Measurements from ENCODE around the gene FAF2.
"Not testable (repeated sequence)": the region's sequence is repeated elsewhere in the genome, so short reads cannot be mapped to it uniquely, and the experiment has no call there.

Gene FAF2

GRCh38 chr5:176458904-176459561 is 10.8 kb downstream of the FAF2 start:
- no peak for DNase-seq (ENCODE audit: low read depth in 1 of 2, low spot score in 1 of 2)

DNA sequence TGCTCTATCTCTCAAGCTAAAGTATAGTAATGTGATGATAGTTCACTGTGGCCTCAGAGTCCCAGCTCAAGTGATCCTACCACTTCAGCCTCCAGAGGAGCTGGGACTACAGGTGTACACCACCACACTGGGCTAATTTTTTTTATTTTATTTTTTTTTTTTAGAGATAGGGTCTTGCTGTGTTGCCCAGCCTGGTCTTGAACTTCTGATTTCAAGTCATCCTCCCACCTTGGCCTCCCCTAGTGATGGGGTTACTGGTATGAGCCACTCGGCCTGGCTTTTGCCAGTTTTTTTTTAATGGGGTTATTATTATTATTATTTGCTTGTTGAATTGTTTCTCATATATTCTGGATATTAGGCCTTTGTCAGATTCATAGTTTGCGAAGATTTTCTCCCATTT is 13.2 kb downstream of the FAF2 start:
- no peak for DNase-seq (ENCODE audit: low read depth in 1 of 2, low spot score in 1 of 2)

DNA sequence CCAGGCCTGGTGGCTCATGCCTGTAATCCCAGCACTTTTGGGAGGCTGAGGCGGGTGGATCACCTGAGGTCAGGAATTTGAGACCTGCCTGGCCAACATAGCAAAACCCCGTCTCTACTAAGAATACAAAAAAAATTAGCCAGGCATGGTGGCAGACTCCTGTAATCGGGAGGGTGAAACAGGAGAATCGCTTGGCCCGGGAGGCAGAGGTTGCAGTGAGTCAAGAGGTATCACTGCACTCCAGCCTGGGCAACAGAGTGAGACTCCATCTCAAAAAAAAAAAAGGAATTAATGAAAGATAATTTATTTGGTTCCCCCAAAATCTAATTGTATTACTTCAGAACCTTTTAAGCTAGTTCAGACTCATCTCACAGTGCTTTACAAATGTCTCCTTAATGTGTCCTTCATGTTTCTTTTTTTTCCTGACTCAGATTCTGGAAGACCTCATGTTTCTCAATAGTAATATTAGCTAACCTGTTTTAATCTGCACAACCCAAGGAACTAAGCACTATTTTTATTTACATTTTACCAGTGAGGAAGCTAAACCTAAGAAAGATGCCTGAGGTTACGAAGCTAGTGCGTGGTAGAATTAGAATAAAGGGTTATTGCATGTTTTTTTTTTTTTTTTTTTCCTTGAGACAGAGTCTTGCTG is 15.1 kb downstream of the FAF2 start:
- no peak for DNase-seq (ENCODE audit: low read depth in 1 of 2, low spot score in 1 of 2)

GRCh38 chr5:176466245-176466871 is 18.2 kb downstream of the FAF2 start:
- no peak for DNase-seq (ENCODE audit: low read depth in 1 of 2, low spot score in 1 of 2)

DNA sequence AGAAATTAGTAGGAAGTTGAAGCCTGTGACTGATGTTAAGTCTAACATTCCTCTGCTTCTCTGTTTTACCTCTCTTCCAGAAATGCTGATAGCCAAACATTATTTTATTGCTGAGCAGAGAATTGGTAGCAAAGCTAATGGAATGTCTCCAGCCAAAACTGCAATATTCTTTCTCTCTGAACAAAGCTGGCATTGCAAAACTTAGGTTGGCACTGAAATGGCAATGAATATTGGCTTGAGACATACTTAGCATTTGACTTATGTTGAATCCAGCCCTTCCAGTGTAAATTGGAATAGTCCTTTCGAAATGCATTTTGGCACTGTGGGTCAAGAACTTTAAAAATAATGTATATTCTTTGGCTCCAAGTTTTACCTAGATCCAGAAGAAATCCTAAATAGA is 21.1 kb downstream of the FAF2 start:
- DNase-seq (ENCODE audit: low read depth in 1 of 2, low spot score in 1 of 2), result no peak

GRCh38 chr5:176470539-176470938 is 22.4 kb downstream of the FAF2 start:
- DNase-seq (ENCODE audit: low read depth in 1 of 2, low spot score in 1 of 2), result no peak

GRCh38 chr5:176471098-176471497 is 22.9 kb downstream of the FAF2 start:
- no peak for DNase-seq (ENCODE audit: low read depth in 1 of 2, low spot score in 1 of 2)

- no peak for DNase-seq (ENCODE audit: low read depth in 1 of 2, low spot score in 1 of 2)
Measured at GRCh38 chr5:176473335-176474006, 25.3 kb downstream of the FAF2 start.

DNA sequence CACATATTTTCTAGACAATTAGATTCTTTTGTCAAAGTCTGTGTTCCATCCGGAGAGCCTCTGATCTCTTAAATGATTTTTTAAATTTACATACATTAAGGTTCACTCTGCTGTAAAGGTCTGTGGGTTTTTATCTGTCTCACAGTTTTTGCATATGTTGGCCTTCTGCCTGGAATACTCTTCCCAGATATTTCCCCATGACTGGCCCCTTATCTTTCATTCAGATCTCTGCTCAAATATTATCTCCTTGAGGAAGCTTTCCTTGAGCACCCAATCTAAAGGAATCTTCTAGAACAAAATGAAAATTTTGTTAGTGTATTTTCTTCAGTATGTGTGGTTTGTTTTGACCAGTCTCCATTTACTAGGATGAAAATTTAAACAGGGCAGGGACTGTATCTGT is 26.3 kb downstream of the FAF2 start:
- no peak for DNase-seq (ENCODE audit: low read depth in 1 of 2, low spot score in 1 of 2)

- DNase-seq (ENCODE audit: low read depth in 1 of 2, low spot score in 1 of 2), result no peak
Measured at GRCh38 chr5:176481711-176482110, 33.5 kb downstream of the FAF2 start.

GRCh38 chr5:176485176-176485575 is 37.0 kb downstream of the FAF2 start:
- DNase-seq (ENCODE audit: low read depth in 1 of 2, low spot score in 1 of 2), result no peak

DNA sequence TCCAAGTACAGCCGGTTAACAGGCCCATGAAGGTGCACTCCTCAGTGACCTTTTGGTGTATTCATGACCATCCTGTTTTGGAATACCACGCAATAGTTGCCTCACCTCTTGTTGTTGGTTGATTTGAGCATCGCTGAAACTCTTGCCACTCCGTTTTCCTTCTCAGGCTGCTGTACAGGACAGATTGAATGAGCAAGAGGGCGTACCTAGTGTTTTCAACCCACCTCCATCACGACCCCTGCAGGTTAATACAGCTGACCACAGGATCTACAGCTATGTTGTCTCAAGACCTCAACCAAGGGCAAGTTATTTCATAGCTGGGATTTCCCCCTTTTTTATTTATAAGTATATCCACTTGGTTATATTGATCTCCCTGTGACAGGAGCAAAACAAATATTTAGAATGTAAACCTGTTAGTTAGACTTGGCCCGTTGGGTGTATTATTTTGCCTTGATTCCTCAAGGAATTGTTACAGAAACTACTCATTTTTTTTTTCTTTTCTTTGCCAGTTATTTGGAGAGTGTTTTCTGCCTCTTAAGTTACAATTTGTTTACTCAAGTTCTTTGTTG is 38.1 kb downstream of the FAF2 start:
- no peak for DNase-seq (ENCODE audit: low read depth in 1 of 2, low spot score in 1 of 2)

- DNase-seq (ENCODE audit: low read depth in 1 of 2, low spot score in 1 of 2), result not testable (repeated sequence)
Measured at GRCh38 chr5:176487160-176487559, 39.0 kb downstream of the FAF2 start.

DNA sequence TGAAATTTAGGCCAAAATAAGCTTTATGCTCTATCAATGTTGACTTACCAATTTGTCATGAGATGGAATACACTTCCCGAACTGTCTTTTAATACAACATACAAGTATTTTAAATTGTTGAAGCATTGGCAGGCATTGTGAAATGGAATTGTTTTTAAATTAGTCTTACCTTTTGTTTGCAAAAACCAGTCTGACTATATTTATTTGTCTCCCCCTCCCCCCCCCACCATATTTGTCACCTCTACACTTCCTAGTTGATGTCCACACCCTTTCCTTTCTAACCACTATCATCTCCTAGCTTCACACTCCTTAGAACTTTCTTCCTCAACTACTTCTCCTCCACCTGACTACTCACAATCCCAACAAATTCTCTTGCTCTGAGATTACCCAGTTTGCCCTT is 40.9 kb downstream of the FAF2 start:
- no peak for DNase-seq (ENCODE audit: low read depth in 1 of 2, low spot score in 1 of 2)

- DNase-seq (ENCODE audit: low read depth in 1 of 2, low spot score in 1 of 2), result no peak
Measured at GRCh38 chr5:176490301-176490700, 42.1 kb downstream of the FAF2 start.

DNA sequence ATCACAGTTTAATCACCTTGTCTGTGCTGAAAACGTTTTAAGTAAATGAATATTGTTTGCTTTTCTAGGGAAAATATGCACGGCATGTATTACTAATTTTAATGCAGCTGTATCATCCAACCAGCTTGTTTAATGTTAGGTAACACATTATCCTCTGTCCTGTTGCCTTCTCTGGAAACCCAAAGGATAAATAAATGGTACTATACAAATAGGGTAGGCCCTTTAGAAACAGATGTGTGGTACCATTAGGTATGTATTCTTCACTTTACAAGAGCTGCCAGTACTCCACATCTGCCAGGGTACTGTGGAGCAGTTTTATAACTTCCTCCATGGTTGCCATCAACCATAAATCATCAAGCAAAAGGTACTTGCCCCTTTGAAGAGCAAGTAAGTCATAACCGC is 42.9 kb downstream of the FAF2 start:
- DNase-seq (ENCODE audit: low read depth in 1 of 2, low spot score in 1 of 2), result no peak

- DNase-seq (ENCODE audit: low read depth in 1 of 2, low spot score in 1 of 2), result no peak
Measured at GRCh38 chr5:176491901-176492300, 43.7 kb downstream of the FAF2 start.

- DNase-seq (ENCODE audit: low read depth in 1 of 2, low spot score in 1 of 2), result no peak
Measured at GRCh38 chr5:176492431-176492830, 44.2 kb downstream of the FAF2 start.

GRCh38 chr5:176497852-176498251 is 49.7 kb downstream of the FAF2 start:
- DNase-seq (ENCODE audit: low read depth in 1 of 2, low spot score in 1 of 2), result no peak

DNA sequence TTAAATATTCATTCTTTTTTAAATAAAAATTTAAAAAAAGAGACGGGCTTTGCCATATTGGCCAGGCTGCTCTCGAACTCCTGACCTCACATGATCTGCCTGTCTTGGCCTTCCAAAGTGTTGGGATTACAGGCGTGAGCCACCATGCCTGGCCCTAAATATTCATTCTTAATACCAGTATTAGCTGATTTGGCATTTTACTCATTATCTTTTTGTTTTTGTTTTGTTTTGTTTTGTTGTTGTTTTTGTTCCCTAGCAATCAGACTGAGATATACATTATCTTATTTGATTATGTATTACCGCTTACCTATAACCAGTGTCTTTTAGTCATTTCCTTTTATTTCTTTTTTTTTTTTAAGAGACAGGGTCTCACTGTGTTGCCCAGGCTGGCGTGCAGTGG is 51.1 kb downstream of the FAF2 start:
- no peak for DNase-seq (ENCODE audit: low read depth in 1 of 2, low spot score in 1 of 2)

GRCh38 chr5:176500511-176500910 is 52.3 kb downstream of the FAF2 start:
- no peak for DNase-seq (ENCODE audit: low read depth in 1 of 2, low spot score in 1 of 2)

DNA sequence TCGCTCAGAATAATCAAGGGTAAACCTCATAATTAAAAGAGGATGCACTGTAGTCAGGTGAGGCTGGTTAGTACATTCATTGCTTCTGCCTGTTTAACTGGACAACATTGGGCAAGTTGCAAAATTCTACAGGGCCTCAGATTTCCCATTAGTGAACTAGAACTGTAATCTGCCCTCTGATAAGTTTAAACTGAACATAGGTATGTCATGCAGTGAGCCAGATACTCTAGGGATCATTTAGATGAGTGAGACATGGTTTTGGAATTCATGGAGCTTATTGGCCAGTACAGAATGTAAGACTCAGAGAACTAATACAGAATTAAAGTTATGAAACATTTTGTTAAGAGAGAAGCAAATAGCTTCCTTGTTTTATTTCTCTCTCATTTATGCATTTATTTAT is 53.1 kb downstream of the FAF2 start:
- DNase-seq (ENCODE audit: low read depth in 1 of 2, low spot score in 1 of 2), result no peak
